GM13976 (cell line): Measurements from ENCODE around the gene CYB5D1.
A peak's percentile ranks its signal among the peaks of the same experiment; 100 is the strongest.
"Not testable (repeated sequence)": the region's sequence is repeated elsewhere in the genome, so short reads cannot be mapped to it uniquely, and the experiment has no call there.

ENCODE experiments used
- DNase-seq: peaks from one replicate; pipeline ENCODE4 v3.0.0; 2012; ENCODE audit warnings: low spot score
- CTCF ChIP-seq: IDR thresholded peaks from 2 replicates; pipeline ENCODE4 v1.5.1; 2012; ENCODE audit warnings: borderline replicate concordance, mild to moderate bottlenecking; ENCODE audit not compliant: insufficient read depth; ENCODE audit errors: extremely low read depth, missing control alignments, control extremely low read depth
- in situ Hi-C: fragments of 300-500 bp; cut with MboI; formaldehyde crosslinking; loops from one replicate; pipeline ENCODE4 v1.12.0; 2022; ENCODE audit warnings: low sequenced_read_pairs, mixed read lengths, inconsistent platforms; ENCODE audit not compliant: unreplicated experiment

Gene CYB5D1

GRCh38 chr17:7856811-7857712 is 741 bp upstream of the CYB5D1 start, which contains the start of gene NAA38:
TSS of gene NAA38 (minus strand) at chr17:7857559. CDS start at chr17:7857463, 96 bp downstream.
- peak; percentile 56 for TF ChIP-seq CTCF
- DNase-seq = peak; percentile 94
- in situ Hi-C loops = no loop called here

- DNase-seq = no peak
- in situ Hi-C loops = no loop called here
- peak; percentile 6 for TF ChIP-seq CTCF
Measured at GRCh38 chr17:7858522-7858810, 663 bp downstream of the CYB5D1 start.

- TF ChIP-seq CTCF = no peak
- in situ Hi-C loops = no loop called here
- no peak for DNase-seq
Measured at GRCh38 chr17:7859028-7859427, 1.2 kb downstream of the CYB5D1 start.

GRCh38 chr17:7862692-7863437 is 5.1 kb downstream of the CYB5D1 start:
- DNase-seq = no peak
- TF ChIP-seq CTCF = peak; percentile 55
- in situ Hi-C loops = no loop called here

GRCh38 chr17:7864384-7864783 is 6.6 kb downstream of the CYB5D1 start:
- in situ Hi-C loops, DNase-seq: not testable (repeated sequence)

- in situ Hi-C loops = no loop called here
- TF ChIP-seq CTCF = no peak
- DNase-seq = no peak
Measured at GRCh38 chr17:7864995-7865650, 7.3 kb downstream of the CYB5D1 start.

- TF ChIP-seq CTCF = no peak
- in situ Hi-C loops = no loop called here
- DNase-seq = no peak
Measured at GRCh38 chr17:7867881-7868329, 10.1 kb downstream of the CYB5D1 start.
